ENCODE data around the gene TRABD2B. TPM values are rescaled to one million over a fixed set of nuclear protein-coding genes. Genes with fewer than 3 reads are reported as not detected.

TRABD2B gene
- total and polyA plus RNA-seq, 2 of the 4 experiments (the other 2 are of a cell fraction) = not detected

DNA sequence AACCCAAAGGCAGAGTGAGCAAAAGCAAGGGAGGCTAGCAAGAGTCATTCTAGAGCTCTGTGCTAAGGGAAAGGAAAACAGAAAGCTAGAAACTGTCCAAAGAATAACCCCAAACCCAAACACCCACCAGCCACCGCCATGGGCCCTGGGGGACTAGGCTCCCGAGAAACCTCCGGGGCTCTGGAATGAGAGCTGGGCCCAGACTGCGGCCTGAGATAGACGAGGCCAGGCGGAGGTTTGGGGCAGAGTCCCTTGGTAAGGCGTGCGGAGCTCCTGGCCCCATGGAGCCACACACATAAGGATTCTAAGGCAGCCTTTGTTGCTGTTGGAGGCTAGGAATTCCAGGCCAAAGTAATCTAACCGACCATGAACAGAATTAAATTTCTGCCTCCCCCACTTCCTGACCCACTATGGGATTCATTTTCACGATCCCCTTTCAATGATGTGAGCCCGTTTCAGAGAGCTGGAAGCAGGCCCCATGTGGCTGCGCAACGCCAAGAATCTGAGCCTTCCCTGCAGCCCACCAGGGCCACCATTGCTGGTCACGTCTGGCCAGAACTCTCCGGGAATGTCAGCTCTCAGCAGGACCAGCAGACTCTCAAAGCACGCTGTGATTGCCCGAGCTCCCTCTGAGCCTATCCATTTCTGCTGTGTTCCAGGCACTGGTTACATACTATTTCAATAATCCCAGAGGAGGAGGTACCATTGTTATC, 145.0 kb downstream of the TRABD2B start:
- WGBS, 2 experiments (ENCODE audit: extremely low coverage in 2 of 2, insufficient read length in 1 of 2) = 63% methylated on average over 5 of the region's 17 CpGs; no CpG with 5 or more reads in 1 of the 2 experiments
- Histone ChIP-seq H3K18ac (ENCODE audit: low read depth, low read length) (no peak overlapping the region), H3K36me3 (ENCODE audit: control insufficient read depth, insufficient read depth, low read length) (no peaks in the 10 kb centered on the region), H4K91ac (ENCODE audit: insufficient read depth, low read depth, low read length) (no peak overlapping the region), H3K9me3 (ENCODE audit: control insufficient read depth, insufficient read depth, low read length) (no peaks in the 10 kb centered on the region), H3K79me1 (ENCODE audit: low read depth in 1 of 2, low read length in 2 of 2) (no peaks in the 10 kb centered on the region), H2BK20ac (ENCODE audit: low read depth, low read length) (no peak overlapping the region), H2AK5ac (ENCODE audit: low read depth, low read length) (no peak overlapping the region), H2AFZ (replicated peaks; ENCODE audit: low read length, poor library complexity) (no peak overlapping the region), H3K23ac (ENCODE audit: low read depth, low read length) (no peak overlapping the region), H2AK9ac (replicated peaks; ENCODE audit: low read depth, low read length, poor library complexity) (no peak overlapping the region), H2BK15ac (ENCODE audit: low read depth, low read length) (no peak overlapping the region), H3K56ac (ENCODE audit: extremely low read depth, insufficient read depth, low read length) (no peak overlapping the region), H4K8ac (ENCODE audit: low read depth in 2 of 2, low read length in 2 of 2) (no peak overlapping the region), H3K9ac (ENCODE audit: low read depth, low read length) (no peak overlapping the region), H3K27ac (ENCODE audit: insufficient read depth, low read length) (no peak overlapping the region), H3K4me1 (ENCODE audit: control insufficient read depth, insufficient read depth, low read length) (no peaks in the 10 kb centered on the region), H3K4ac (ENCODE audit: low read depth, low read length) (no peak overlapping the region), H2BK120ac (ENCODE audit: low read depth, low read length) (no peak overlapping the region), H3K4me3 (ENCODE audit: insufficient read depth, low read depth, low read length) (no peak overlapping the region), H3K14ac (replicated peaks; ENCODE audit: low read depth, low read length) (no peak overlapping the region), H4K5ac (ENCODE audit: low read depth, low read length) (no peak overlapping the region), H3K27me3 (ENCODE audit: control insufficient read depth, insufficient read depth, low read length) (no peaks in the 10 kb centered on the region), H4K20me1 (ENCODE audit: insufficient read depth, low read length) (no peaks in the 10 kb centered on the region), H2BK5ac (ENCODE audit: low read depth, low read length, poor library complexity, severe bottlenecking) (no peak overlapping the region), H3K9me1 (ENCODE audit: insufficient read depth, low read length) (no peaks in the 10 kb centered on the region), H3K4me2 (ENCODE audit: low read depth, low read length) (no peak overlapping the region)
- DNase-seq (no peak), ATAC-seq (ENCODE audit: low read depth) (no peak)
- in situ Hi-C loops (cut with MboI; ENCODE audit: low sequenced_read_pairs) (no loop called here), intact Hi-C loops (cut with micrococcal nuclease) (no loop called here), dilution Hi-C loops (cut with HindIII; ENCODE audit: low sequenced_read_pairs, unreplicated experiment) (no loop called here)
- CTCF ChIA-PET = no interaction called here
- no TSS peak for BruUV-seq (replicated peaks)
- no peak for TF ChIP-seq CEBPB (IDR thresholded peaks at IDR 0.05; ENCODE audit: low read depth, low read length)
- no peak for TF ChIP-seq FOS (IDR thresholded peaks at IDR 0.05; ENCODE audit: low read depth, low read length)
- no peak for TF ChIP-seq SMC3 (IDR thresholded peaks at IDR 0.05; ENCODE audit: low read depth, low read length)
- no peak for TF ChIP-seq POLR2A (IDR thresholded peaks at IDR 0.05; ENCODE audit: low read depth, low read length)
- no peak for TF ChIP-seq NFE2L2 (IDR thresholded peaks at IDR 0.05; ENCODE audit: low read depth, low read length)
- no peak for TF ChIP-seq MAFK (IDR thresholded peaks at IDR 0.05; ENCODE audit: low read depth, low read length)
- TF ChIP-seq MAZ (IDR thresholded peaks at IDR 0.05; ENCODE audit: borderline replicate concordance, low read depth, low read length) = no peak
- TF ChIP-seq RCOR1 (IDR thresholded peaks at IDR 0.05; ENCODE audit: insufficient replicate concordance, low read length) = no peak
- TF ChIP-seq CHD1 (IDR thresholded peaks at IDR 0.05; ENCODE audit: low read depth, low read length) = no peak
- TF ChIP-seq, protein P1, sequence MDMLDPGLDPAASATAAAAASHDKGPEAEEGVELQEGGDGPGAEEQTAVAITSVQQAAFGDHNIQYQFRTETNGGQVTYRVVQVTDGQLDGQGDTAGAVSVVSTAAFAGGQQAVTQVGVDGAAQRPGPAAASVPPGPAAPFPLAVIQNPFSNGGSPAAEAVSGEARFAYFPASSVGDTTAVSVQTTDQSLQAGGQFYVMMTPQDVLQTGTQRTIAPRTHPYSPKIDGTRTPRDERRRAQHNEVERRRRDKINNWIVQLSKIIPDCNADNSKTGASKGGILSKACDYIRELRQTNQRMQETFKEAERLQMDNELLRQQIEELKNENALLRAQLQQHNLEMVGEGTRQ (IDR thresholded peaks at IDR 0.05; ENCODE audit: low read depth, low read length) = no peak
- POLR2A ChIA-PET (ENCODE audit: unreplicated experiment) = no interaction called here
